Measurements from ENCODE around the gene TBX3.

TBX3 gene

DNA sequence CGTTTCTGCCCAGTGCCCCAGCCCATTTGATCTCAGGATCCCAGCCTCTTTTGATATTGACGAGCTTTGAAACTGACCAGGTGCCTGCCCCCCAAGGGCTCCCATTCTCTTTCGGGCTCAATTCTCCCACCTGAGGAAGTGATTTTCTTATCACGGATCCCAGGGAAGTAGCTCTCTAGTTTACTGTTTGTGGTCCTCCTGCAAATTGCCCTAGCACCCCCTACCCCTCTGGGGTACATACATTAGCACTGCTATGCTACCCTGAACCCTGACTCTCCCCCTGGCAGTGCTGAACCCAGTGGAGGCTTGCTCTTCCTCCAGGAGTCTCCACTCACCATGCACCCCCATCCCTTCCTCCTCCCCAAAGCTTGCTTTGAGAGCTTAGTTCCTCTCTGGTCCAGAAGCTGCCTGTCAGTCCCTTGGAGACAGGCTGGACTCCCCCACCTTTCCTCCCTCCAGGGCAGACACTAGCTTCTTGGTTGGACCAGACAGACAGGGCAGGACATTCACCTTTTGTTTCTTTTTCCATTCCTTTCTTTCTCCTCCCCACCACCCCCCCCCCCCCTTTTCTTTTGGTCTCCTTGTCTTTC, 4.4 kb upstream of the TBX3 start:
- POLR2A ChIA-PET (ENCODE audit: low non-redundant PET): no interaction called here
- no peak overlapping the region for H3K27ac ChIP-seq
- CTCF ChIA-PET: no interaction called here
- no peak for TF ChIP-seq CTCF (conservative IDR thresholded peaks at IDR 0.05; ENCODE audit: low read depth)
- no peak for DNase-seq (ENCODE audit: low spot score)

DNA sequence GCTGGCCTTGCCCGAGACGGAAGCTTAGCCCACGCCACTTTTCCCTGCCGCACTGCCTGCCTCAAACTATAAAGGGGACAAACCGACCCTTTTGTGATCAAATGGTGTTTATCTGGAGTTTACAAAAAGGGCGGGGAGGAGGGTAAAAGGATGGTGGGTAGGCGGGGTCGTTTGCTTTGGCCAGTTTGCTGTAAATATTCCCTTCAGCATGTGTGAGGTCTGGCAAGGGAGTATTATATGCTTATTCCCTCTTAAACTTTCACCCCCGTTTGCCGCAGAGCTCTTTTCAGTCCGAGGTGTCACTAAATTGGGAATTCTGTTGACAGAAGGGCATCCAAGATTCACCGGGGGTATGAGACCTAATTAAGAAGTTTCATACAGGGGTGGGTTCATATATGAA, 3.8 kb upstream of the TBX3 start:
- no peak for DNase-seq (ENCODE audit: low spot score)
- TF ChIP-seq CTCF (conservative IDR thresholded peaks at IDR 0.05; ENCODE audit: low read depth): no peak
- CTCF ChIA-PET: interaction anchor here (0.6 kb wide), 1 partner anchor 557 kb away, joined by 3 read pairs; no protein-coding TSS in a partner anchor
- no peak overlapping the region for H3K27ac ChIP-seq
- POLR2A ChIA-PET (ENCODE audit: low non-redundant PET): no interaction called here

- TF ChIP-seq CTCF (conservative IDR thresholded peaks at IDR 0.05; ENCODE audit: low read depth): no peak
- ChIA-PET POLR2A (ENCODE audit: low non-redundant PET) (no interaction called here), CTCF (interaction anchor here (0.6 kb wide), 1 partner anchor 558 kb away, joined by 3 read pairs; no protein-coding TSS in a partner anchor)
- H3K27ac ChIP-seq: no peak overlapping the region
- DNase-seq (ENCODE audit: low spot score): no peak
Observed at GRCh38 chr12:114686773-114687500, 3.0 kb upstream of the TBX3 start.

DNA sequence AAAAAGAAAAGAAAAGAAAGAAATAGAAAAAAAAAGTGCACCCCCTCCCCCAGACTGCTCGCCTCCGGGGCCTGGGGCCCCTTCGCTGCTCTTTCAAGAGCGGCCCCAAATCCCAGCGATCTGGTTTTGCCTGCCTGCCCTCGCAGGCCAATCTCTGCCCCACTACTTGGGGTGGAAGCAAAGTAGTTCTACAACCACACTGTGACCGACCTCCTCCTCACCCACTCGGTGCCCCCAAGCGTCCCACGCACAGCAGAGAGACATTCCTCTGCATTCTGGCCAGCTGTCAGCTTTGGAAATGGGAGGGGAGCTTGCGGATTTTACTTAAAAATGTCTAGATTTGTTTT, 2.4 kb upstream of the TBX3 start:
- ChIA-PET CTCF (no interaction called here), POLR2A (ENCODE audit: low non-redundant PET) (no interaction called here)
- TF ChIP-seq CTCF (conservative IDR thresholded peaks at IDR 0.05; ENCODE audit: low read depth): no peak

GRCh38 chr12:114685869-114686268, 1.9 kb upstream of the TBX3 start:
- no peak for DNase-seq (ENCODE audit: low spot score)
- no peak for TF ChIP-seq CTCF (conservative IDR thresholded peaks at IDR 0.05; ENCODE audit: low read depth)
- ChIA-PET CTCF (no interaction called here), POLR2A (ENCODE audit: low non-redundant PET) (no interaction called here)
- H3K27ac ChIP-seq: peak overlapping the region; percentile 98; the same call in 1 of the 2 replicates

More for the DNA sequence above, 2.4 kb upstream of the TBX3 start:
- no peak overlapping the region for H3K27ac ChIP-seq
- DNase-seq (ENCODE audit: low spot score): no peak

DNA sequence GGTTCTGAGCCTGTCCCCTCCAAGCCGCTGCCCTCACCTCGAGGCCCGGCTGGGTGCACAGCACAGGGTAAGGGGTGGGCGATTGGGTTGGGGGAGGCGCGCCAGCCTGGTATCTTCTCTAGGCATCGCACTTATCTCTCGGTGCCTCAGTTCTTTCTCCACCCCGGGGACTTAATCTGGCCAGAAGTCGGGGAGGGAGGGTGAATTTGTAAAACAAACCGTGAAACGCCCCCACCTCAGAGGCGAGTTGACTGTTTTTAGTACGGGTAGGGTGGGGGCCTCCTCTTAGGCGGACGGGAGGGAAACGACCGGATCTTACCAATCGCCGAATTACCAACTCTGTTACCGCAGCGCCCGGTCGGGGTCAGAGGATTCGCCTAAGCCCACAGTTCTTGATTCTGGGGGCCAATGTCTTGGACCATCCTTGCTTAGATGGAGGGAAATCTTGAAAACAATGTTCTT, 1.4 kb upstream of the TBX3 start:
- no peak for TF ChIP-seq CTCF (conservative IDR thresholded peaks at IDR 0.05; ENCODE audit: low read depth)
- ChIA-PET CTCF (interaction anchor here (0.7 to 1.6 kb wide), 2 partner anchors 16 to 926 kb away, joined by 3 to 6 read pairs; no protein-coding TSS in a partner anchor), POLR2A (ENCODE audit: low non-redundant PET) (interaction anchor here (0.7 kb wide), 2 partner anchors 433 to 542 kb away, joined by 3 to 4 read pairs; no protein-coding TSS in a partner anchor)
- peak overlapping the region; percentile 98 for H3K27ac ChIP-seq
- no peak for DNase-seq (ENCODE audit: low spot score)
